ENCODE data around the gene HES4.

HES4 gene

GRCh38 chr1:965526-966134, 34.3 kb downstream of the HES4 start:
- DNase-seq (ENCODE audit: low spot score) = no peak

- no peak for DNase-seq (ENCODE audit: low spot score)
Observed at GRCh38 chr1:964691-965525, 35.0 kb downstream of the HES4 start.

- DNase-seq (ENCODE audit: low spot score) = no peak
Observed at GRCh38 chr1:963746-964525, 36.0 kb downstream of the HES4 start.

GRCh38 chr1:963301-963651, 36.6 kb downstream of the HES4 start:
- no peak for DNase-seq (ENCODE audit: low spot score)

- no peak for DNase-seq (ENCODE audit: low spot score)
Observed at GRCh38 chr1:962381-963300, 37.3 kb downstream of the HES4 start.

- DNase-seq (ENCODE audit: low spot score) = no peak
Observed at GRCh38 chr1:961132-961669, 38.7 kb downstream of the HES4 start.

- peak; percentile 73 for DNase-seq (ENCODE audit: low spot score)
Observed at GRCh38 chr1:960363-961131, 39.4 kb downstream of the HES4 start, which contains the start of gene KLHL17. Gene KLHL17 (plus strand): TSS chr1:960584. CDS start chr1:960694, 110 bp downstream.

- DNase-seq (ENCODE audit: low spot score) = no peak
Observed at GRCh38 chr1:959731-960362, 40.0 kb downstream of the HES4 start.

GRCh38 chr1:958823-959730, 40.8 kb downstream of the HES4 start, which contains the start of gene NOC2L:
Gene NOC2L (minus strand): TSS chr1:959256. CDS start chr1:959240, 16 bp downstream.
- peak; percentile 89 for DNase-seq (ENCODE audit: low spot score)

- DNase-seq (ENCODE audit: low spot score) = no peak
Observed at GRCh38 chr1:956636-957035, 43.3 kb downstream of the HES4 start.

GRCh38 chr1:955474-955873, 44.4 kb downstream of the HES4 start:
- DNase-seq (ENCODE audit: low spot score) = no peak

GRCh38 chr1:954927-955326, 45.0 kb downstream of the HES4 start:
- DNase-seq (ENCODE audit: low spot score) = no peak

GRCh38 chr1:953524-954320, 46.2 kb downstream of the HES4 start:
- DNase-seq (ENCODE audit: low spot score) = no peak

- no peak for DNase-seq (ENCODE audit: low spot score)
Observed at GRCh38 chr1:952603-953002, 47.3 kb downstream of the HES4 start.

- no peak for DNase-seq (ENCODE audit: low spot score)
Observed at GRCh38 chr1:952201-952600, 47.7 kb downstream of the HES4 start.

- DNase-seq (ENCODE audit: low spot score) = no peak
Observed at GRCh38 chr1:951364-951763, 48.5 kb downstream of the HES4 start.

GRCh38 chr1:950881-951280, 49.0 kb downstream of the HES4 start:
- DNase-seq (ENCODE audit: low spot score) = no peak

GRCh38 chr1:950268-950667, 49.6 kb downstream of the HES4 start:
- DNase-seq (ENCODE audit: low spot score) = no peak

All from kidney tubule cell (primary cell).